Activated T-cell treated with anti-CD3 and anti-CD28 coated beads, Interleukin-2, amount 50 U/mL, for 48 hours (primary cell): ENCODE results near the gene MYO9A.

Experiments used
- DNase-seq, 2 experiments: peaks; one replicate each; pipeline ENCODE4 v3.0.0-alpha.2; 2020

MYO9A gene

GRCh38 chr15:72118017-72118978 lies at the start of gene MYO9A, which contains the start of gene SENP8:
Gene MYO9A, minus strand, starts transcription at chr15:72118150. Its CDS starts 71,587 bp downstream, at chr15:72046563.
Gene SENP8, plus strand, starts transcription at chr15:72118403. Its CDS starts 21,221 bp downstream, at chr15:72139624.
- DNase-seq, result peak; percentile 99

- no peak for DNase-seq
Measured at GRCh38 chr15:72167445-72167844, 49.5 kb upstream of the MYO9A start.

- no peak for DNase-seq
Measured at GRCh38 chr15:72166716-72167417, 48.9 kb upstream of the MYO9A start.

GRCh38 chr15:72163719-72164118 lies 45.8 kb upstream of the MYO9A start:
- DNase-seq, result no peak

GRCh38 chr15:72162569-72162968 lies 44.6 kb upstream of the MYO9A start:
- no peak for DNase-seq

- DNase-seq, result no peak
Measured at GRCh38 chr15:72161361-72162132, 43.6 kb upstream of the MYO9A start.

- DNase-seq, result no peak
Measured at GRCh38 chr15:72160696-72161245, 42.8 kb upstream of the MYO9A start.

- DNase-seq, result no peak
Measured at GRCh38 chr15:72156928-72157327, 39.0 kb upstream of the MYO9A start.

GRCh38 chr15:72155635-72156616 lies 38.0 kb upstream of the MYO9A start:
- DNase-seq, result peak; percentile 90 to 92

- DNase-seq, result no peak
Measured at GRCh38 chr15:72155003-72155621, 37.2 kb upstream of the MYO9A start.

GRCh38 chr15:72154316-72154715 lies 36.4 kb upstream of the MYO9A start:
- DNase-seq, result no peak

- no peak for DNase-seq
Measured at GRCh38 chr15:72153269-72154000, 35.5 kb upstream of the MYO9A start.

- DNase-seq, result no peak
Measured at GRCh38 chr15:72147418-72147817, 29.5 kb upstream of the MYO9A start.

GRCh38 chr15:72146934-72147333 lies 29.0 kb upstream of the MYO9A start:
- no peak for DNase-seq

- DNase-seq, result no peak
Measured at GRCh38 chr15:72146221-72146620, 28.3 kb upstream of the MYO9A start.

- no peak for DNase-seq
Measured at GRCh38 chr15:72141171-72142084, 23.5 kb upstream of the MYO9A start.

- no peak for DNase-seq
Measured at GRCh38 chr15:72140088-72140487, 22.1 kb upstream of the MYO9A start.

- no peak for DNase-seq
Measured at GRCh38 chr15:72139667-72140066, 21.7 kb upstream of the MYO9A start.
